ENCODE measurements around the gene ZNF691.

ZNF691 gene

GRCh38 chr1:42838482-42839190 lies 7.8 kb upstream of the ZNF691 start:
- POLR2A ChIA-PET, result interaction anchor here (2.1 kb wide), 1 partner anchor 9 kb away, joined by 34 read pairs; the partner anchor contains the start of gene ZNF691
- DNase-seq (ENCODE audit: extremely low spot score), result no peak
- CTCF ChIA-PET, result no interaction called here
- TF ChIP-seq CTBP1 (IDR thresholded peaks at IDR 0.05; ENCODE audit: borderline replicate concordance), result no peak
- no peak for TF ChIP-seq L3MBTL2 (conservative IDR thresholded peaks at IDR 0.05)
- TF ChIP-seq BHLHE40 (IDR thresholded peaks at IDR 0.05; ENCODE audit: borderline replicate concordance), result no peak
- no peak for TF ChIP-seq HDGF (IDR thresholded peaks at IDR 0.05; ENCODE audit: borderline replicate concordance)
- TF ChIP-seq NFRKB (IDR thresholded peaks at IDR 0.05), result no peak
- TF ChIP-seq TARDBP (IDR thresholded peaks at IDR 0.05), result no peak
- TF ChIP-seq LEF1 (IDR thresholded peaks at IDR 0.05; ENCODE audit: borderline replicate concordance), result no peak
- TF ChIP-seq ELF4 (IDR thresholded peaks at IDR 0.05), result no peak

DNA sequence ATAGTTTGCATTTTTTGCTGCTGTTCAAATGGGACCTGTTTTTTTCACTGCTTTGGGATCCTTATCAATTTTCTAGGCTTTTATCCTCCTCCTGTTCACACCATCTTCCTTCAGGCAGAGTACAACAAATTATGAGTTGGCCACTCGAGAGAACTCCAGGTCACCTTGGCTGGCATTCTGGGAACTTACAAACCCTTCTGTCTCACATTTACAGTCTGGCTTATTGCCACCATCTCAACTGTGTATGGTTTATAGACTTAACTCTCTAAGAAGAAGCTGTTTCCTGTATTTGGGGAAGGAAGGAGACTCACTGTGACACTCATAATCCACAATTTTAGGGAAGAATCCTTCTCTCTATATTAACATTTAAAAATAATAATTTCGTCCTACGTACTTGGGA lies 5.4 kb upstream of the ZNF691 start:
- ChIA-PET POLR2A (no interaction called here), CTCF (no interaction called here)
- no peak for TF ChIP-seq L3MBTL2 (conservative IDR thresholded peaks at IDR 0.05)
- no peak for TF ChIP-seq TARDBP (IDR thresholded peaks at IDR 0.05)
- TF ChIP-seq, protein P1, sequence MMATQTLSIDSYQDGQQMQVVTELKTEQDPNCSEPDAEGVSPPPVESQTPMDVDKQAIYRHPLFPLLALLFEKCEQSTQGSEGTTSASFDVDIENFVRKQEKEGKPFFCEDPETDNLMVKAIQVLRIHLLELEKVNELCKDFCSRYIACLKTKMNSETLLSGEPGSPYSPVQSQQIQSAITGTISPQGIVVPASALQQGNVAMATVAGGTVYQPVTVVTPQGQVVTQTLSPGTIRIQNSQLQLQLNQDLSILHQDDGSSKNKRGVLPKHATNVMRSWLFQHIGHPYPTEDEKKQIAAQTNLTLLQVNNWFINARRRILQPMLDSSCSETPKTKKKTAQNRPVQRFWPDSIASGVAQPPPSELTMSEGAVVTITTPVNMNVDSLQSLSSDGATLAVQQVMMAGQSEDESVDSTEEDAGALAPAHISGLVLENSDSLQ (IDR thresholded peaks at IDR 0.05), result no peak
- no peak for TF ChIP-seq NFRKB (IDR thresholded peaks at IDR 0.05)
- TF ChIP-seq ELF4 (IDR thresholded peaks at IDR 0.05), result no peak
- TF ChIP-seq CTBP1 (IDR thresholded peaks at IDR 0.05; ENCODE audit: borderline replicate concordance), result no peak
- no peak for TF ChIP-seq SUZ12 (IDR thresholded peaks at IDR 0.05)
- no peak for TF ChIP-seq HDGF (IDR thresholded peaks at IDR 0.05; ENCODE audit: borderline replicate concordance)
- TF ChIP-seq LEF1 (IDR thresholded peaks at IDR 0.05; ENCODE audit: borderline replicate concordance), result no peak
- TF ChIP-seq ARNT (IDR thresholded peaks at IDR 0.05), result no peak
- TF ChIP-seq BHLHE40 (IDR thresholded peaks at IDR 0.05; ENCODE audit: borderline replicate concordance), result no peak
- TF ChIP-seq SP1 (IDR thresholded peaks at IDR 0.05), result no peak
- TF ChIP-seq FOXA1 (IDR thresholded peaks at IDR 0.05), result no peak
- no peak for TF ChIP-seq FOXM1 (IDR thresholded peaks at IDR 0.05; ENCODE audit: borderline replicate concordance)
- TF ChIP-seq FOXK2 (IDR thresholded peaks at IDR 0.05), result no peak
- no peak for TF ChIP-seq ZNF384 (IDR thresholded peaks at IDR 0.05)

DNA sequence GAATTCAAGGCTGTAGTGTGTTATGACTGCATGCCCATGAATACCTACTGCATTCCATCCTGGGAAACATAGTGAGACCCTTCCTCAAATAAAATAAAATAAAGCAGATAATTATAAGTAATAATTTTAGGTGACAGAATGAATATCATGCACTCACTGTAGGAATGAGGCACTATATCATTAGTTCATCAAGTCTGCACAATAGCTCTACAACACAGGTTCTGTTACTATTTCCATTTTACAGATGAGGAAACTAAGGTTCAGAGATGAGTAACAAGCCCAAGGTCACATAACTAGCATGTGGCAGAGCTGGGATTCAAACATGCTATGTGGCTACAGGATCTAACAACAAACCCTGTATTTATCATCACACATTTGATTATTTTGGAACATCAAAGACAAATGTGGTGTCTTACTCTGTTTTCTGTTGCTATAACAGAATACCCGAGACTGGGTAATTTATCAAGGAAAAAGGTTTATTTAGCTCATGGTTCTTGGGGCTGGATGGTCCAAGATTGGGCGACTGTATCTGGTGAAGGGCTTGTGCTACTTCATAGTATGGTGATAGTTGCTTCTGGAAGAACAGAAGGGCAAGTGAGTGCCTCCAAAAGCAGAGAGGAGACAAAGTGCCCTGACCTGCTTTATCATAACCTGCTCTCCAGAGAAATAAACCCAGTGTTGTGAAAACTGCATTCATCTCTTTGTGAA lies 4.8 kb upstream of the ZNF691 start:
- ChIA-PET POLR2A (no interaction called here), CTCF (no interaction called here)
- TF ChIP-seq SP1 (IDR thresholded peaks at IDR 0.05), result no peak
- no peak for TF ChIP-seq NFRKB (IDR thresholded peaks at IDR 0.05)
- no peak for TF ChIP-seq CTBP1 (IDR thresholded peaks at IDR 0.05; ENCODE audit: borderline replicate concordance)
- no peak for TF ChIP-seq L3MBTL2 (conservative IDR thresholded peaks at IDR 0.05)
- no peak for TF ChIP-seq HDGF (IDR thresholded peaks at IDR 0.05; ENCODE audit: borderline replicate concordance)
- DNase-seq (ENCODE audit: extremely low spot score), result no peak

More for the DNA sequence above, 5.4 kb upstream of the ZNF691 start:
- DNase-seq (ENCODE audit: extremely low spot score), result no peak

GRCh38 chr1:42844592-42845140 lies 1.7 kb upstream of the ZNF691 start:
- ChIA-PET POLR2A (no interaction called here), CTCF (no interaction called here)
- TF ChIP-seq FOXK2 (IDR thresholded peaks at IDR 0.05) (no peak), HDGF (IDR thresholded peaks at IDR 0.05; ENCODE audit: borderline replicate concordance) (no peak), TARDBP (IDR thresholded peaks at IDR 0.05) (no peak), NFRKB (IDR thresholded peaks at IDR 0.05) (no peak), SUZ12 (IDR thresholded peaks at IDR 0.05) (no peak)
- no peak for DNase-seq (ENCODE audit: extremely low spot score)

GRCh38 chr1:42845193-42845592 lies 1.2 kb upstream of the ZNF691 start:
- TF ChIP-seq CTBP1 (IDR thresholded peaks at IDR 0.05; ENCODE audit: borderline replicate concordance) (no peak), ELF4 (IDR thresholded peaks at IDR 0.05) (no peak), SUZ12 (IDR thresholded peaks at IDR 0.05) (no peak), L3MBTL2 (conservative IDR thresholded peaks at IDR 0.05) (no peak), BHLHE40 (IDR thresholded peaks at IDR 0.05; ENCODE audit: borderline replicate concordance) (no peak), LEF1 (IDR thresholded peaks at IDR 0.05; ENCODE audit: borderline replicate concordance) (no peak), NFRKB (IDR thresholded peaks at IDR 0.05) (no peak)
- TF ChIP-seq, protein P1 (IDR thresholded peaks at IDR 0.05), result no peak
- POLR2A ChIA-PET, result interaction anchor here (1.8 to 2.7 kb wide), 7 partner anchors 10 to 79 kb away, joined by 12 to 75 read pairs (median 26); partner anchors contain the start of genes C1orf50, ERMAP, P3H1 and SVBP
- CTCF ChIA-PET, result no interaction called here
- no peak for DNase-seq (ENCODE audit: extremely low spot score)

- ChIA-PET POLR2A (interaction anchor here (0.5 to 3.1 kb wide), 42 partner anchors 8 to 1126 kb away, joined by 3 to 75 read pairs (median 4); partner anchors contain the start of genes C1orf50, ERMAP, HYI and P3H1), CTCF (interaction anchor here (0.5 to 1.6 kb wide), 8 partner anchors 10 to 1273 kb away, joined by 3 to 7 read pairs (median 3); no protein-coding TSS in a partner anchor)
- TF ChIP-seq LEF1 (IDR thresholded peaks at IDR 0.05; ENCODE audit: borderline replicate concordance) (no peak), L3MBTL2 (conservative IDR thresholded peaks at IDR 0.05) (peak; percentile 83), ARNT (IDR thresholded peaks at IDR 0.05) (no peak)
- no peak for DNase-seq (ENCODE audit: extremely low spot score)
These were observed 552 bp upstream of the ZNF691 start for GRCh38 chr1:42845866-42846256.
